Trophoblast cell (in vitro differentiated cells and primary cell): ENCODE data around the gene SLC10A3.

ENCODE experiments used
- DNase-seq, 2 donors: peaks; one replicate each; pipeline ENCODE4 v3.0.0-alpha.2; 2016
- H2AFZ ChIP-seq: 2 replicates; pipeline ENCODE4 v1.6.1; 2013; ENCODE audit warnings: low read length, moderate library complexity, mild to moderate bottlenecking; ENCODE audit not compliant: insufficient read depth, poor library complexity
- H2AK5ac ChIP-seq: 2 replicates; pipeline ENCODE4 v1.6.1; 2013; ENCODE audit warnings: mild to moderate bottlenecking, low read length
- H2BK120ac ChIP-seq: 2 replicates; pipeline ENCODE4 v1.6.1; 2013; ENCODE audit warnings: low read length, mild to moderate bottlenecking, moderate library complexity; ENCODE audit not compliant: insufficient read depth, poor library complexity
- H2BK12ac ChIP-seq: 2 replicates; pipeline ENCODE4 v1.6.1; 2013; ENCODE audit warnings: mild to moderate bottlenecking, low read length, moderate library complexity
- H2BK5ac ChIP-seq: 2 replicates; pipeline ENCODE4 v1.6.1; 2013; ENCODE audit warnings: low read length, low read depth, moderate library complexity, mild to moderate bottlenecking; ENCODE audit not compliant: poor library complexity
- H3K14ac ChIP-seq: 2 replicates; pipeline ENCODE4 v1.6.1; 2013; ENCODE audit warnings: mild to moderate bottlenecking, low read length
- H3K18ac ChIP-seq: 2 replicates; pipeline ENCODE4 v1.6.1; 2013; ENCODE audit warnings: mild to moderate bottlenecking, low read length
- H3K23ac ChIP-seq: 2 replicates; pipeline ENCODE4 v1.6.1; 2013; ENCODE audit warnings: low read length
- H3K27ac ChIP-seq: 2 replicates; pipeline ENCODE4 v1.5.1; 2013; ENCODE audit warnings: low read depth, mild to moderate bottlenecking, inconsistent platforms, low read length, moderate library complexity
- H3K27me3 ChIP-seq: 2 replicates; pipeline ENCODE4 v1.6.1; 2013; ENCODE audit warnings: inconsistent platforms, mild to moderate bottlenecking, low read length, moderate library complexity; ENCODE audit not compliant: insufficient read depth
- H3K36me3 ChIP-seq, 2 experiments: 1 replicate in 1 of 2; 2 replicates in 1 of 2; pipeline ENCODE4 v1.6.1; 2013; ENCODE audit warnings: low read length in 2 of 2, mild to moderate bottlenecking in 2 of 2, moderate library complexity in 1 of 2; ENCODE audit not compliant: insufficient read depth in 2 of 2, control insufficient read depth in 1 of 2
- H3K4ac ChIP-seq: 2 replicates; pipeline ENCODE4 v1.6.1; 2013; ENCODE audit warnings: low read depth, mild to moderate bottlenecking, low read length, moderate library complexity
- H3K4me1 ChIP-seq, 2 experiments: 1 replicate in 1 of 2; 2 replicates in 1 of 2; pipeline ENCODE4 v1.6.1; 2013; ENCODE audit warnings: low read length in 2 of 2, mild to moderate bottlenecking in 2 of 2, moderate library complexity in 1 of 2; ENCODE audit not compliant: insufficient read depth in 2 of 2, control insufficient read depth in 1 of 2
- H3K4me2 ChIP-seq: 2 replicates; pipeline ENCODE4 v1.6.1; 2013; ENCODE audit warnings: inconsistent platforms, mild to moderate bottlenecking, low read length, moderate library complexity
- H3K4me3 ChIP-seq: 2 replicates; pipeline ENCODE4 v1.5.1; 2013; ENCODE audit warnings: mild to moderate bottlenecking, low read depth, low read length, inconsistent platforms
- H3K79me1 ChIP-seq: one replicate; pipeline ENCODE4 v1.6.1; 2013; ENCODE audit warnings: low read length
- H3K79me2 ChIP-seq: 2 replicates; pipeline ENCODE4 v1.6.1; 2013; ENCODE audit warnings: low read length, mild to moderate bottlenecking; ENCODE audit not compliant: control insufficient read depth, insufficient read depth, poor library complexity
- H3K9ac ChIP-seq: 2 replicates; pipeline ENCODE4 v1.6.1; 2013; ENCODE audit warnings: mild to moderate bottlenecking, low read length
- H3K9me3 ChIP-seq: 2 replicates; pipeline ENCODE4 v1.6.1; 2013; ENCODE audit warnings: low read depth, mild to moderate bottlenecking, control low read depth, inconsistent platforms, low read length; ENCODE audit not compliant: insufficient read depth
- H4K12ac ChIP-seq: 2 replicates; pipeline ENCODE4 v1.6.1; 2013; ENCODE audit warnings: low read depth, mild to moderate bottlenecking, low read length, moderate library complexity
- H4K8ac ChIP-seq: 2 replicates; pipeline ENCODE4 v1.6.1; 2013; ENCODE audit warnings: low read depth, mild to moderate bottlenecking, low read length, moderate library complexity
- H4K91ac ChIP-seq: one replicate; pipeline ENCODE4 v1.6.1; 2013; ENCODE audit warnings: low read depth, mild to moderate bottlenecking, low read length, moderate library complexity
- WGBS: extraction: QIAGEN DNeasy Blood & Tissue Kit; methylation state at CpG from one replicate; pipeline ENCODE4 v1.1.7; 2013; ENCODE audit warnings: missing lambda C conversion rate; ENCODE audit not compliant: insufficient read length, insufficient coverage; ENCODE audit errors: extremely low coverage; 5-methylcytosine and 5-hydroxymethylcytosine counted together

Gene SLC10A3

GRCh38 chrX:154526901-154527675, 36.7 kb upstream of the SLC10A3 start:
- H2BK5ac ChIP-seq = peak overlapping the region; percentile 54
- H2AK5ac ChIP-seq = no peak overlapping the region
- H3K4me2 ChIP-seq = peak overlapping the region; percentile 53
- WGBS = no CpG with 5 or more reads among the region's 15 CpGs
- H3K9ac ChIP-seq = peak overlapping the region; percentile 70
- peak overlapping the region; percentile 93 for H4K12ac ChIP-seq
- H3K9me3 ChIP-seq = no peaks in the 10 kb centered on the region
- no peaks in the 10 kb centered on the region for H3K79me2 ChIP-seq
- H3K4me3 ChIP-seq = no peak overlapping the region
- no peaks in the 10 kb centered on the region for H3K27me3 ChIP-seq
- H3K4me1 ChIP-seq = peaks cover 18 to 22% of the 10 kb centered on the region in 2 experiments
- peak overlapping the region; percentile 56 for H2AFZ ChIP-seq
- H3K4ac ChIP-seq = peak overlapping the region; percentile 12
- DNase-seq = peak; percentile 33 to 69
- no peak overlapping the region for H3K23ac ChIP-seq
- peaks cover 21% of the 10 kb centered on the region for H3K79me1 ChIP-seq
- H2BK12ac ChIP-seq = peak overlapping the region; percentile 59
- H2BK120ac ChIP-seq = peak overlapping the region; percentile 76
- peak overlapping the region; percentile 74 for H4K8ac ChIP-seq
- H3K27ac ChIP-seq = peak overlapping the region; percentile 71
- peak overlapping the region; percentile 82 for H4K91ac ChIP-seq
- peak overlapping the region; percentile 67 for H3K18ac ChIP-seq
- peaks cover 6 to 10% of the 10 kb centered on the region in 2 experiments for H3K36me3 ChIP-seq
- H3K14ac ChIP-seq = peak overlapping the region; percentile 35

GRCh38 chrX:154525606-154526490, 35.4 kb upstream of the SLC10A3 start:
- H3K79me1 ChIP-seq = peaks cover 15% of the 10 kb centered on the region
- no peaks in the 10 kb centered on the region for H3K79me2 ChIP-seq
- no peak overlapping the region for H3K14ac ChIP-seq
- H4K8ac ChIP-seq = peak overlapping the region; percentile 9
- H3K4me1 ChIP-seq = peaks cover 12 to 15% of the 10 kb centered on the region in 2 experiments
- no peaks in the 10 kb centered on the region for H3K27me3 ChIP-seq
- no peak overlapping the region for H2AK5ac ChIP-seq
- H4K91ac ChIP-seq = peak overlapping the region; percentile 18
- H2AFZ ChIP-seq = no peak overlapping the region
- peak overlapping the region; percentile 20 for H2BK12ac ChIP-seq
- no peak overlapping the region for H3K4ac ChIP-seq
- H3K9me3 ChIP-seq = no peaks in the 10 kb centered on the region
- H3K18ac ChIP-seq = no peak overlapping the region
- H3K36me3 ChIP-seq = peaks cover 3 to 5% of the 10 kb centered on the region in 2 experiments
- no CpG with 5 or more reads among the region's 14 CpGs for WGBS
- no peak overlapping the region for H3K4me3 ChIP-seq
- peak overlapping the region; percentile 52 for H3K27ac ChIP-seq
- peak; percentile 57 to 88 for DNase-seq
- peak overlapping the region; percentile 24 for H2BK120ac ChIP-seq
- no peak overlapping the region for H4K12ac ChIP-seq
- H3K9ac ChIP-seq = no peak overlapping the region
- peak overlapping the region; percentile 38 for H2BK5ac ChIP-seq
- no peak overlapping the region for H3K23ac ChIP-seq
- peak overlapping the region; percentile 23 for H3K4me2 ChIP-seq

GRCh38 chrX:154519389-154519788, 29.0 kb upstream of the SLC10A3 start:
- DNase-seq = no peak
- Histone ChIP-seq H3K23ac (no peak overlapping the region), H2AK5ac (no peak overlapping the region), H2BK5ac (no peak overlapping the region), H2AFZ (no peak overlapping the region), H4K91ac (no peak overlapping the region), H3K27me3 (no peaks in the 10 kb centered on the region), H3K4me3 (no peak overlapping the region), H2BK12ac (no peak overlapping the region), H4K8ac (no peak overlapping the region), H3K36me3 (no peaks in the 10 kb centered on the region), H3K9ac (no peak overlapping the region), H3K27ac (no peak overlapping the region), H3K4me1 (peaks cover 7 to 12% of the 10 kb centered on the region in 2 experiments), H3K18ac (no peak overlapping the region), H3K79me2 (peaks cover 5% of the 10 kb centered on the region), H3K4ac (no peak overlapping the region), H4K12ac (no peak overlapping the region), H3K14ac (no peak overlapping the region), H3K79me1 (peaks cover 14% of the 10 kb centered on the region), H3K4me2 (no peak overlapping the region), H3K9me3 (no peaks in the 10 kb centered on the region), H2BK120ac (no peak overlapping the region)
- WGBS = no CpG with 5 or more reads among the region's 8 CpGs

- Histone ChIP-seq H4K91ac (peak overlapping the region; percentile 85), H3K79me1 (peaks cover 14% of the 10 kb centered on the region), H3K4me2 (peak overlapping the region; percentile 65), H2AK5ac (peak overlapping the region; percentile 47), H3K27ac (peak overlapping the region; percentile 95), H3K23ac (no peak overlapping the region), H2BK5ac (peak overlapping the region; percentile 61), H2AFZ (peak overlapping the region; percentile 9), H3K79me2 (peaks cover 5% of the 10 kb centered on the region), H2BK120ac (peak overlapping the region; percentile 83), H3K27me3 (no peaks in the 10 kb centered on the region), H3K18ac (peak overlapping the region; percentile 90), H4K12ac (no peak overlapping the region), H3K14ac (peak overlapping the region; percentile 93), H4K8ac (peak overlapping the region; percentile 95), H3K4me3 (no peak overlapping the region), H3K4me1 (peaks cover 7 to 12% of the 10 kb centered on the region in 2 experiments), H3K9ac (no peak overlapping the region), H3K9me3 (no peaks in the 10 kb centered on the region), H3K36me3 (no peaks in the 10 kb centered on the region), H2BK12ac (peak overlapping the region; percentile 79), H3K4ac (peak overlapping the region; percentile 21)
- WGBS = no CpG with 5 or more reads among the region's 25 CpGs
- no peak for DNase-seq
Measured at GRCh38 chrX:154517101-154517781, 26.8 kb upstream of the SLC10A3 start.
